BJ (cell line): ENCODE results near the gene PDXK. TPM values are rescaled to one million over a fixed set of nuclear protein-coding genes. Genes with fewer than 3 reads are reported as not detected.

Experiments
- CTCF ChIA-PET: fragments of 350-600 bp; formaldehyde crosslinking; extraction: SDS; loops from one replicate; lab custom pipeline; 2021; ENCODE audit warnings: antibody characterized with exemption, inconsistent platforms; lab: Yijun Ruan, JAX
- POLR2A ChIA-PET: fragments of 300-600 bp; sonication (Branson Sonifier 250); formaldehyde crosslinking; extraction: SDS; loops from one replicate; lab custom pipeline; 2021; ENCODE audit warnings: antibody characterized with exemption; lab: Charles Lee
- DNase-seq: peaks from one replicate; pipeline ENCODE4 v3.0.0-alpha.2; 2011; ENCODE audit warnings: low read depth
- H3K27me3 ChIP-seq: 2 replicates; pipeline ENCODE4 v1.6.0; 2011; ENCODE audit warnings: low read length; ENCODE audit not compliant: control insufficient read depth, insufficient read depth
- H3K36me3 ChIP-seq: 2 replicates; pipeline ENCODE4 v1.5.1; 2011; ENCODE audit warnings: low read length; ENCODE audit not compliant: control insufficient read depth, insufficient read depth
- H3K4me3 ChIP-seq: 2 replicates; pipeline ENCODE4 v1.5.1; 2011; ENCODE audit warnings: low read depth, mild to moderate bottlenecking, control low read depth, low read length
- polyA plus RNA-seq: library from polyadenylated mRNA; depleted of rRNA; stranded (reverse); fragments of >200 nt; gene quantifications from 2 replicates; pipeline ENCODE4 v1.2.3, GENCODE V29; 2011
- TF ChIP-seq, protein P1 (sequence below): IDR thresholded peaks from 2 replicates; pipeline ENCODE4 v1.5.1; 2011; ENCODE audit warnings: low read depth, mild to moderate bottlenecking, control low read depth, inconsistent platforms, low read length, moderate library complexity; ENCODE audit not compliant: insufficient read depth

PDXK gene
- polyA plus RNA-seq, 1 experiment, result 192 TPM

DNA sequence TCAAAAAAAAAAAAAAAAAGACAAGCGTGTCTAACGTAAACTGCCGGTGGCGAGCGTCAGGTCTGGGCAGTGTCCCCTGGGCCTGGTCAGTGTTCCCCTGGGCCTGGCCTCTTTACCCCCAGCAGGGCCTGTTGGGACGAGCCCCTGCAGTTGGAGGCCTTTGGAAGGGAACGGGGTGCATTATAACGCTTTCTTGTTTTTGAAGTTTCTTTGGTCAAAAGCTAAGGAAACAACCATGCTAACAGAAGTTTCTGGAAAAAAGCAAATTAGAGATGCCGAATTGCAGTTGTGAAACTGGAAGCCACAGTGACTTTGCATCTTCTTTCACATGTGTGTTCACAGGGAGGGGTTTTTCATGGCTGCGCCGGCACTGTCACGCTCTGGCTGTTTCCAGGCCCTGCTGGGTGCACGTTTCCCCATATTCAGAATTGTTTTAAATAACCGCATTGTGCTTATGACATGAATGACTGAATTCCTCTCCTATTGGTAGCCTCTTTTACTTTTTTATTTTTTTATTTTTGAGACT is 86.4 kb downstream of the PDXK start:
- CTCF ChIA-PET, result no interaction called here
- POLR2A ChIA-PET, result no interaction called here
- TF ChIP-seq, protein P1, sequence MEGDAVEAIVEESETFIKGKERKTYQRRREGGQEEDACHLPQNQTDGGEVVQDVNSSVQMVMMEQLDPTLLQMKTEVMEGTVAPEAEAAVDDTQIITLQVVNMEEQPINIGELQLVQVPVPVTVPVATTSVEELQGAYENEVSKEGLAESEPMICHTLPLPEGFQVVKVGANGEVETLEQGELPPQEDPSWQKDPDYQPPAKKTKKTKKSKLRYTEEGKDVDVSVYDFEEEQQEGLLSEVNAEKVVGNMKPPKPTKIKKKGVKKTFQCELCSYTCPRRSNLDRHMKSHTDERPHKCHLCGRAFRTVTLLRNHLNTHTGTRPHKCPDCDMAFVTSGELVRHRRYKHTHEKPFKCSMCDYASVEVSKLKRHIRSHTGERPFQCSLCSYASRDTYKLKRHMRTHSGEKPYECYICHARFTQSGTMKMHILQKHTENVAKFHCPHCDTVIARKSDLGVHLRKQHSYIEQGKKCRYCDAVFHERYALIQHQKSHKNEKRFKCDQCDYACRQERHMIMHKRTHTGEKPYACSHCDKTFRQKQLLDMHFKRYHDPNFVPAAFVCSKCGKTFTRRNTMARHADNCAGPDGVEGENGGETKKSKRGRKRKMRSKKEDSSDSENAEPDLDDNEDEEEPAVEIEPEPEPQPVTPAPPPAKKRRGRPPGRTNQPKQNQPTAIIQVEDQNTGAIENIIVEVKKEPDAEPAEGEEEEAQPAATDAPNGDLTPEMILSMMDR, result no peak
- no peak for DNase-seq
- Histone ChIP-seq H3K36me3 (peaks cover 22% of the 10 kb centered on the region), H3K4me3 (no peak overlapping the region), H3K27me3 (no peaks in the 10 kb centered on the region)

DNA sequence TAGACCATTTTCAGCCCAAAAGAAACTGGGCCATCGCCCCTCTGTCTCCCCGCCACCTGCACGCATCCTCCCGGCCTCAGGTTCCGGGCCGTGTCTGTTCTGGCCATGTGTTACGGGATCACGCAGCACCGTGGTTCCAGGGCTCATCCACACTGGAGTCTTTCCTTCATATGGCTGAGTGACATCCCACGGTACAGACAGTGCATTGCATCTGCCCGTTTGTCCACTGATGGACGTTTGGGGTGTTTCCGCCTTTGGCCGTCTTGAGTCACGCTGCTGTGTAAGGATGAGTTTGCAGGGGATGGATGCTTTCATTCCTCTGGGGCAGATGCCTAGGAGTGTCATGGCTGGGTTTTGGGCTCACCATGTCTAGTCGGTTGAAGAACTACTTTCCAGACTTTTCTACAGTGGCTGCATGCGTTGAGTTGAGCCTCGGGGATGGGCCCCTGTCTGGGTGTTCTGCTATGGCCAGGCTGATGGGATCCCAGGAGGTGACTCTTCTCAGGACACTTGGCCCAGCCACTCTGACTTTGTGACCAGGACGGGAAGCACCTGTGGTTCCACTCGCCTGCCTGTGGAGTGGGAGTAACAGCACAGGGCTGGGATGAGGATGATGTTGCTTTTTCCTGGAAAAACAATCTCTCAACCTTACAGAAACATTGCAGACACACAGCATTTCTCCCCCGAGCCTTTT is 87.2 kb downstream of the PDXK start:
- H3K4me3 ChIP-seq, result no peak overlapping the region
- no peaks in the 10 kb centered on the region for H3K27me3 ChIP-seq
- H3K36me3 ChIP-seq, result peaks cover 18% of the 10 kb centered on the region
- ChIA-PET CTCF (no interaction called here), POLR2A (no interaction called here)
- no peak for DNase-seq
- TF ChIP-seq, protein P1, result no peak

DNA sequence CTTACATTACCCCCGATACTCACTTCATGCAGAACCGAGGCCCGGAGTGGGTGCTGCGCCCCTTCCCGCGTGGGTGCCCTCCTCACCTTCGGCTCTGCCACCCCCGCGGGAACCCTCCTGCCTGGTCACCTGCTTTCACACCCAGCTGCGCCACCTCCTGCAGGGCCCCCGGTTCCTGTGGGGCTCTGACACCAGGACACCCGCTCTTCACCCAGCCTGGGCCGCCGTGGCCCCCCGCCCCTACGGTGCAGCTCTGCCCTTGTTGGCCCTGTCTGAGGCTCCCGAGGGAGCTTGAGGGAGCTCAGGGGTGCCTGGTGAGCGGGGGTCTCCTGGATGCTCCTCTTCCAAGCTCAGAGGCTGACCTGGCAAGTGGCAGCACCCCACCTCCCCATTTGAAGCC is 89.4 kb downstream of the PDXK start:
- CTCF ChIA-PET, result interaction anchor here (1.3 kb wide), 1 partner anchor 19 kb away, joined by 3 read pairs; the partner anchor contains the start of gene RRP1
- TF ChIP-seq, protein P1, result no peak
- no peak for DNase-seq
- POLR2A ChIA-PET, result no interaction called here
- Histone ChIP-seq H3K36me3 (peaks cover 5% of the 10 kb centered on the region), H3K4me3 (no peak overlapping the region), H3K27me3 (no peaks in the 10 kb centered on the region)

DNA sequence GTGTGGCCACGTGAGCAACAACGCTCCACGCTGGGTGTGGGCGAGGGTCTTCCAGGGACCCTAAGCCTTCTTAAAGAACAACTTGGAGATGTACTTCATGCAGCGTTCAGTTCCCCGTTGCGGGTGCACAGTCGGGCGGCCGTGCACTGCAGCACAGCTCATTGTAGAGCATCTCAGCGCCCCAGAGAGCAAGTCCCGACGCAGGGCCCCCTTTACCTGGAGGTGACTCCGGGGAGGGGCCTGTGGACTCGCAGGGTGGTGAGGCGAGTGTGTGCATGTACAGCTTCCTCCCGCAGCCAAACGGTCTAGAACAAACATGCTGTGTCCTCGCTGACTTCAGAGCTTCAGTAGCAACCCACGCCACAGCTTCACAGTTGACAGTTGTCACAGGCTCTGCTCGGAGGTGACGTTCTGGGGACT is 89.9 kb downstream of the PDXK start:
- no peaks in the 10 kb centered on the region for H3K27me3 ChIP-seq
- CTCF ChIA-PET, result interaction anchor here (1.3 kb wide), 1 partner anchor 19 kb away, joined by 3 read pairs; the partner anchor contains the start of gene RRP1

DNA sequence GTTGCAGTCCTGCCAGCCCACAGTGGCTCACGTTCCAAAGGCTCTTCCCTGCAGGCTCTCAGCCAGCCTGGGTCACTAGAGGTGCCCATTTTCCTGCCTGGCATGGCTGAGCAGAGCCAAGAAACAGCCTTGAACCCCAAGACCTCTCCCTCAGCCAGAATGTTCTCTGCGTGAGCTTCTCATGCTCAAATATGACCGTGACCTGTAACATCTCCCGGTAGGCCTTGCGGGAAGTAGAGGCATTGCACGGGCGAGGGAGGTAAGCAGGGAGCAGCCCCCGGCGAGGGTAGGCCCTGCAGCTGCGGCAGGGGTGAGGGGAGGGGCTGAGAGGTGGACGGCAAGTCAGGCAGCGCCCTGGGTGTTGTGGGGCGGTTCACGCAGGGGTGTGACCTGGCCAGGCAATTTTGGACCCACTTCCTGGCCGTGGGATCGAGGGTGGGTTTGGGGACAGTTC is 90.4 kb downstream of the PDXK start:
- TF ChIP-seq, protein P1, result no peak
- CTCF ChIA-PET, result no interaction called here

More for the DNA sequence above, 89.9 kb downstream of the PDXK start:
- peaks cover 4% of the 10 kb centered on the region for H3K36me3 ChIP-seq
- H3K4me3 ChIP-seq, result no peak overlapping the region
- TF ChIP-seq, protein P1, result no peak
- DNase-seq, result no peak
- POLR2A ChIA-PET, result no interaction called here

More for the DNA sequence above, 90.4 kb downstream of the PDXK start:
- POLR2A ChIA-PET, result no interaction called here
- no peak for DNase-seq
- 0 out of 2 replicates have a peak, but pooled peaks cover 1% of the 10 kb centered on the region for H3K27me3 ChIP-seq
- H3K4me3 ChIP-seq, result no peak overlapping the region
- H3K36me3 ChIP-seq, result peaks cover under 1% of the 10 kb centered on the region
